Esophagus muscularis mucosa (tissue), 4 donors: ENCODE results near the gene MRPL43. TPM values are rescaled to one million over a fixed set of nuclear protein-coding genes. Genes with fewer than 3 reads are reported as not detected.
A peak's percentile ranks its signal among the peaks of the same experiment; 100 is the strongest.

Experiments used
- DNase-seq: peaks from one replicate; pipeline ENCODE4 v3.0.0-alpha.2; 2017; ENCODE audit errors: extremely low spot score
- H3K27ac ChIP-seq, 4 donors: fragments of 200-600 bp; sonication (generic); replicated peaks in 1 of 4; 1 replicate in 3 of 4; 2 replicates in 1 of 4; pipeline ENCODE4 v1.5.1; 2016 to 2019; ENCODE audit warnings: mild to moderate bottlenecking in 1 of 4
- H3K27me3 ChIP-seq, 4 donors: fragments of 200-600 bp; sonication (generic); one replicate each; pipeline versions ENCODE4 v1.5.1 to v1.6.0; 2016 to 2019
- H3K36me3 ChIP-seq, 4 donors: fragments of 200-600 bp; sonication (generic); one replicate each; pipeline ENCODE4 v1.5.1; 2016 to 2019
- H3K4me1 ChIP-seq, 4 donors: fragments of 200-600 bp; sonication (generic); one replicate each; pipeline ENCODE4 v1.5.1; 2016 to 2019
- H3K4me3 ChIP-seq, 4 donors: fragments of 200-600 bp; sonication (generic); 1 replicate in 2 of 4; 2 replicates in 2 of 4; pipeline ENCODE4 v1.5.1; 2016 to 2019; ENCODE audit warnings: mild to moderate bottlenecking in 4 of 4, moderate library complexity in 1 of 4
- H3K9me3 ChIP-seq, 4 donors: fragments of 200-600 bp; sonication (generic); 1 replicate in 3 of 4; 2 replicates in 1 of 4; pipeline ENCODE4 v1.5.1; 2016 to 2019
- EP300 ChIP-seq: sonication (generic); formaldehyde crosslinking; IDR thresholded peaks from one replicate; pipeline ENCODE4 v1.6.1; 2017; ENCODE audit warnings: antibody characterized with exemption
- POLR2A ChIP-seq: fragments of 450-650 bp; IDR thresholded peaks from one replicate; pipeline ENCODE4 v1.6.1; 2017; ENCODE audit warnings: antibody characterized with exemption, moderate library complexity, mild to moderate bottlenecking, low read depth
- POLR2AphosphoS5 ChIP-seq, 2 donors: sonication (generic); formaldehyde crosslinking; IDR thresholded peaks; one replicate each; pipeline ENCODE4 v1.6.1; 2017; ENCODE audit warnings: antibody characterized with exemption in 2 of 2
- WGBS: methylation state at CpG from one replicate; pipeline ENCODE4 v1.1.5; 2018; 5-methylcytosine and 5-hydroxymethylcytosine counted together
- intact Hi-C: fragments of 100-400 bp; cut with DNase I; formaldehyde crosslinking; loops from one replicate; pipeline ENCODE4 v1.15.1; 2023
- total RNA-seq, 4 donors: library from RNA; depleted of rRNA; stranded (reverse); fragments of >200 nt; gene quantifications; one replicate each; pipeline versions ENCODE4 v1.1.0 to v1.2.1, GENCODE V29; 2016
- TF ChIP-seq, protein P1 (sequence below), 3 experiments: fragments of 200-600 bp in 2 of 3; fragments of 450-650 bp in 1 of 3; sonication (generic) in 2 of 3; IDR thresholded peaks; one replicate each; pipeline ENCODE4 v1.5.1; 2017 to 2019; ENCODE audit warnings: antibody characterized with exemption in 3 of 3, mild to moderate bottlenecking in 2 of 3, moderate library complexity in 1 of 3

The MRPL43 gene
- total RNA-seq, 4 donors from 2014 or later = 54.4 to 98.8 (median 82.4) TPM

DNA sequence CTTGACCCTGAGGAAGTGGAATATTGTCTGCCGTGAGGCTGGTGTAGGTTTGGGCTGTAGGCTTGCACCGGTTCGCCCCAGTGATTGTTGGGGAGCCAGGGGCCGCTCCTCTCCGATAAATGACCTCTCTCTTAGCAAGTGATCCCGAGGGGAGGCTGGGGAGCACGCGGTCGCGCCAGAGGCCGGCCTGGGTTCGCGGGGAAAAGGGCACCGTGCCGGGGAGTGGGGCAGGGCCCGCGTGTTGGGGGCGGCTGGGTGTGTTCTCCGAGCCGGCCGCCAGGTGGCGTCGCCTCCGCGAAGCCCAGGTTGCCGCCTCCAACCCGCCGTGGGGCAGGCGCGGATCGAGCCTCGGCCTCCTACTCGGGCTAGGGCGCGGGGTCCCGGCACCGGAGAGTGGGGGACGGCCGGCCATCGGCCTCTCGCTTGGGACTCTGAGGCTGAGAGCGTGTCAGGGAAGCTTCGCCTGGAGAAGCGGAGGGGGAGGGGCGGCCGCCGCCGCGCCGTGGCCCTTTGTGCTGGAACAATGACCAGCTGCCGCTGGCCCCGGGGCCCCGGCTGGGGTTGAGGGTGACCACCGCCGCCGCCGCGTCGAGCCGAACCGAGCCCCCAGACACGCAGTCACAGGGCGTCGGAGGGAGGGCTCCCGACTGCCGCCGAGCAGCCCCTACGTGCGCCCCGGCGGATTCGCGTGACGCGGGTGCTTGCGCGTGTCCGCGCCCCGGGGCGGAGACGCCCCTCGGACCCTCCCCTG lies 11.9 kb upstream of the MRPL43 start:
- DNase-seq = peak; percentile 95
- Histone ChIP-seq H3K36me3 (peaks cover 6 to 19% (median 18%) of the 10 kb centered on the region in 4 donors), H3K4me1 (peaks cover 42 to 69% (median 64%) of the 10 kb centered on the region in 4 donors), H3K9me3 (no peaks in the 10 kb centered on the region), H3K27me3 (no peaks in the 10 kb centered on the region), H3K27ac (peak overlapping the region; percentile 98 to 100 (median 100)), H3K4me3 (peak overlapping the region; percentile 79 to 93 (median 84))
- intact Hi-C loops = no loop called here
- 0% methylated on average over 4 of the region's 83 CpGs for WGBS
- TF ChIP-seq POLR2A = peak; percentile 89
- TF ChIP-seq EP300 = no peak
- TF ChIP-seq, protein P1, sequence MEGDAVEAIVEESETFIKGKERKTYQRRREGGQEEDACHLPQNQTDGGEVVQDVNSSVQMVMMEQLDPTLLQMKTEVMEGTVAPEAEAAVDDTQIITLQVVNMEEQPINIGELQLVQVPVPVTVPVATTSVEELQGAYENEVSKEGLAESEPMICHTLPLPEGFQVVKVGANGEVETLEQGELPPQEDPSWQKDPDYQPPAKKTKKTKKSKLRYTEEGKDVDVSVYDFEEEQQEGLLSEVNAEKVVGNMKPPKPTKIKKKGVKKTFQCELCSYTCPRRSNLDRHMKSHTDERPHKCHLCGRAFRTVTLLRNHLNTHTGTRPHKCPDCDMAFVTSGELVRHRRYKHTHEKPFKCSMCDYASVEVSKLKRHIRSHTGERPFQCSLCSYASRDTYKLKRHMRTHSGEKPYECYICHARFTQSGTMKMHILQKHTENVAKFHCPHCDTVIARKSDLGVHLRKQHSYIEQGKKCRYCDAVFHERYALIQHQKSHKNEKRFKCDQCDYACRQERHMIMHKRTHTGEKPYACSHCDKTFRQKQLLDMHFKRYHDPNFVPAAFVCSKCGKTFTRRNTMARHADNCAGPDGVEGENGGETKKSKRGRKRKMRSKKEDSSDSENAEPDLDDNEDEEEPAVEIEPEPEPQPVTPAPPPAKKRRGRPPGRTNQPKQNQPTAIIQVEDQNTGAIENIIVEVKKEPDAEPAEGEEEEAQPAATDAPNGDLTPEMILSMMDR (IDR thresholded peaks at IDR 0.05) = peak; percentile 93 to 99 (median 98)
- TF ChIP-seq POLR2AphosphoS5 (IDR thresholded peaks at IDR 0.05) = peak; percentile 87 to 96

DNA sequence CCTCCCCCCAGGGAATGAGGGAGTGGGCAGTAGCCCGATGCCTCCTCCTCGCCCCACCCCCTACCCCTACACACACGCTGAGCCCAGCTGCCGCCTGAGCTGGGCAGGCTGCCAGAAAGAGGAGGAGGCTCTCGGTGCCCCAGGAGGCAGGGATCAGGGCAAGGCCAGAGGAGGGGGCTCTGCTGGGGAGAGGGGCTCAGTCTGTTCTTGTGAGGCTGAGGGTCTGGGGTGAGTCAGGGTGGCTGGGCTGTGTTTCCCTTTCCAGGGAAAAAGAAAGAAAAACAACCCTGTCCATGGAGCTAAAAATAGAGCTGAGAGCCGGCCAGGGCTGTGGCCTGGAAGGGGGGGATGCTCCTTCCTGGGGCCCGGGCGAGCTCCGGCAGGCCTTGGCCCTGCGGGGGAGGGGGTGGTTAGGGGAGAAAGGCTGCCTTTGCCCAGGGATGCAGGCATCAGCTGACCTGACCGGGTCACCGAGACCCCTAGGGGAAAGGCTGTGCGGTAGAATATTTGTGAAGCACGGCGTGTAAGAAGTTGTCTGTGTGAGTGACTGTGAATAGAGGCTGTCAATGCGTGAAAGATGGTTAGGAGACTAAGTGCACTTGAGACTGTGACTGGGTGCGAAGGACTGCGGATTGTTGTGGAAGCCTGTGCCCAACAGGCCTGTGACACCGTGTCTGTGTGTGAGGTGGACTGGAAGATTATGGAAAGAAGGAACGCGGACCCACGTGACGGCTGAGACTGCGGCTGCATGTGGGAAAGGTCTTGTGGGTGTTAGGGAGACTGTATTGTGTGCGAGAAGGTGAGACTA lies 11.1 kb upstream of the MRPL43 start:
- peaks cover 4 to 19% (median 16%) of the 10 kb centered on the region in 4 donors for H3K36me3 ChIP-seq
- H3K9me3 ChIP-seq = no peaks in the 10 kb centered on the region
- intact Hi-C loops = no loop called here
- no peak for DNase-seq
- H3K4me1 ChIP-seq = peaks cover 35 to 62% (median 56%) of the 10 kb centered on the region in 4 donors
- whole genome bisulfite sequencing = 1% methylated on average over 24 of the region's 25 CpGs
- peak overlapping the region; percentile 98 to 100 (median 100) for H3K27ac ChIP-seq
- H3K27me3 ChIP-seq = no peaks in the 10 kb centered on the region
- TF ChIP-seq, protein P1 (IDR thresholded peaks at IDR 0.05) = no peak
- peak; percentile 17 to 39 for TF ChIP-seq POLR2AphosphoS5 (IDR thresholded peaks at IDR 0.05)
- H3K4me3 ChIP-seq = peak overlapping the region; percentile 79 to 93 (median 84)

GRCh38 chr10:100997360-100998182 lies 10.3 kb upstream of the MRPL43 start:
- peaks cover 30 to 53% (median 48%) of the 10 kb centered on the region in 4 donors for H3K4me1 ChIP-seq
- intact Hi-C loops = loop anchor here (2.0 kb wide), 1 partner anchor 15 kb away; no protein-coding TSS in a partner anchor

More at GRCh38 chr10:100997360-100998182, 10.3 kb upstream of the MRPL43 start:
- TF ChIP-seq, protein P1 (IDR thresholded peaks at IDR 0.05) = peak; percentile 89 to 92 (median 92)
- TF ChIP-seq POLR2AphosphoS5 (IDR thresholded peaks at IDR 0.05) = no peak
- peak overlapping the region; percentile 98 to 100 (median 100) for H3K27ac ChIP-seq
- peak overlapping the region; percentile 79 to 93 (median 84) for H3K4me3 ChIP-seq
- H3K36me3 ChIP-seq = peaks cover 9 to 19% (median 15%) of the 10 kb centered on the region in 4 donors
- WGBS = under 1% methylated on average over 23 of the region's 66 CpGs
- H3K27me3 ChIP-seq = no peaks in the 10 kb centered on the region
- H3K9me3 ChIP-seq = no peaks in the 10 kb centered on the region
- DNase-seq = no peak
